Measurements from ENCODE around the gene STAT5B.

Gene STAT5B

GRCh38 chr17:42255445-42255844 is 20.7 kb downstream of the STAT5B start:
- no peak for TF ChIP-seq CTCF (IDR thresholded peaks at IDR 0.05; ENCODE audit: insufficient read depth, low read length, poor library complexity, severe bottlenecking)
- Histone ChIP-seq H3K27me3 (replicated peaks; ENCODE audit: control insufficient read depth, insufficient read depth, low read length) (no peaks in the 10 kb centered on the region), H3K36me3 (ENCODE audit: control insufficient read depth, insufficient read depth, low read length) (no peaks in the 10 kb centered on the region), H3K4me3 (replicated peaks; ENCODE audit: low read depth, low read length) (no peak overlapping the region)
- no peak for DNase-seq (ENCODE audit: extremely low read depth, insufficient read length)

- H3K27me3 ChIP-seq (replicated peaks; ENCODE audit: control insufficient read depth, insufficient read depth, low read length) = no peaks in the 10 kb centered on the region
- TF ChIP-seq CTCF (IDR thresholded peaks at IDR 0.05; ENCODE audit: insufficient read depth, low read length, poor library complexity, severe bottlenecking) = no peak
- no peaks in the 10 kb centered on the region for H3K36me3 ChIP-seq (ENCODE audit: control insufficient read depth, insufficient read depth, low read length)
- H3K4me3 ChIP-seq (replicated peaks; ENCODE audit: low read depth, low read length) = no peak overlapping the region
- DNase-seq (ENCODE audit: extremely low read depth, insufficient read length) = no peak
Observed at GRCh38 chr17:42253578-42253977, 22.6 kb downstream of the STAT5B start.

GRCh38 chr17:42252597-42253550 is 23.3 kb downstream of the STAT5B start:
- Histone ChIP-seq H3K36me3 (ENCODE audit: control insufficient read depth, insufficient read depth, low read length) (no peaks in the 10 kb centered on the region), H3K27me3 (replicated peaks; ENCODE audit: control insufficient read depth, insufficient read depth, low read length) (no peaks in the 10 kb centered on the region), H3K4me3 (replicated peaks; ENCODE audit: low read depth, low read length) (no peak overlapping the region)
- no peak for DNase-seq (ENCODE audit: extremely low read depth, insufficient read length)
- no peak for TF ChIP-seq CTCF (IDR thresholded peaks at IDR 0.05; ENCODE audit: insufficient read depth, low read length, poor library complexity, severe bottlenecking)

GRCh38 chr17:42251115-42251514 is 25.1 kb downstream of the STAT5B start:
- peak; percentile 22 for TF ChIP-seq CTCF (IDR thresholded peaks at IDR 0.05; ENCODE audit: insufficient read depth, low read length, poor library complexity, severe bottlenecking)
- H3K36me3 ChIP-seq (ENCODE audit: control insufficient read depth, insufficient read depth, low read length) = no peaks in the 10 kb centered on the region
- no peak overlapping the region for H3K4me3 ChIP-seq (replicated peaks; ENCODE audit: low read depth, low read length)
- no peak for DNase-seq (ENCODE audit: extremely low read depth, insufficient read length)
- no peaks in the 10 kb centered on the region for H3K27me3 ChIP-seq (replicated peaks; ENCODE audit: control insufficient read depth, insufficient read depth, low read length)

GRCh38 chr17:42249681-42250446 is 26.3 kb downstream of the STAT5B start:
- no peak for DNase-seq (ENCODE audit: extremely low read depth, insufficient read length)
- Histone ChIP-seq H3K27me3 (replicated peaks; ENCODE audit: control insufficient read depth, insufficient read depth, low read length) (no peaks in the 10 kb centered on the region), H3K36me3 (ENCODE audit: control insufficient read depth, insufficient read depth, low read length) (no peaks in the 10 kb centered on the region), H3K4me3 (replicated peaks; ENCODE audit: low read depth, low read length) (no peak overlapping the region; the same call in 1 of the 2 replicates)
- no peak for TF ChIP-seq CTCF (IDR thresholded peaks at IDR 0.05; ENCODE audit: insufficient read depth, low read length, poor library complexity, severe bottlenecking)

Measured in GM06990 (cell line).